ENCODE data around the gene TARS3.

- TF ChIP-seq, protein P1, sequence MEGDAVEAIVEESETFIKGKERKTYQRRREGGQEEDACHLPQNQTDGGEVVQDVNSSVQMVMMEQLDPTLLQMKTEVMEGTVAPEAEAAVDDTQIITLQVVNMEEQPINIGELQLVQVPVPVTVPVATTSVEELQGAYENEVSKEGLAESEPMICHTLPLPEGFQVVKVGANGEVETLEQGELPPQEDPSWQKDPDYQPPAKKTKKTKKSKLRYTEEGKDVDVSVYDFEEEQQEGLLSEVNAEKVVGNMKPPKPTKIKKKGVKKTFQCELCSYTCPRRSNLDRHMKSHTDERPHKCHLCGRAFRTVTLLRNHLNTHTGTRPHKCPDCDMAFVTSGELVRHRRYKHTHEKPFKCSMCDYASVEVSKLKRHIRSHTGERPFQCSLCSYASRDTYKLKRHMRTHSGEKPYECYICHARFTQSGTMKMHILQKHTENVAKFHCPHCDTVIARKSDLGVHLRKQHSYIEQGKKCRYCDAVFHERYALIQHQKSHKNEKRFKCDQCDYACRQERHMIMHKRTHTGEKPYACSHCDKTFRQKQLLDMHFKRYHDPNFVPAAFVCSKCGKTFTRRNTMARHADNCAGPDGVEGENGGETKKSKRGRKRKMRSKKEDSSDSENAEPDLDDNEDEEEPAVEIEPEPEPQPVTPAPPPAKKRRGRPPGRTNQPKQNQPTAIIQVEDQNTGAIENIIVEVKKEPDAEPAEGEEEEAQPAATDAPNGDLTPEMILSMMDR (IDR thresholded peaks at IDR 0.05; ENCODE audit: insufficient read depth, low read length), result no peak
- no peak for TF ChIP-seq REST (IDR thresholded peaks at IDR 0.05; ENCODE audit: insufficient replicate concordance, low read depth)
Observed at GRCh38 chr15:101710806-101711205, 13.5 kb downstream of the TARS3 start.

Data from HL-60 (cell line).